D721Med (cell line): Measurements from ENCODE around the gene MT1F.

Experiments used
- DNase-seq: peaks from one replicate; pipeline ENCODE4 v3.0.0; 2011; ENCODE audit warnings: low spot score; ENCODE audit not compliant: insufficient read length
- FAIRE-seq: peaks from 2 replicates; lab custom pipeline; 2011; peaks lifted over from hg19 to GRCh38; lab: Jason Lieb, UNC
- TF ChIP-seq, protein P1 (sequence below): IDR thresholded peaks from 2 replicates; pipeline ENCODE4 v1.5.1; 2012; ENCODE audit warnings: mild to moderate bottlenecking, control low read depth; ENCODE audit not compliant: insufficient read depth; ENCODE audit errors: missing control alignments

MT1F gene

DNA sequence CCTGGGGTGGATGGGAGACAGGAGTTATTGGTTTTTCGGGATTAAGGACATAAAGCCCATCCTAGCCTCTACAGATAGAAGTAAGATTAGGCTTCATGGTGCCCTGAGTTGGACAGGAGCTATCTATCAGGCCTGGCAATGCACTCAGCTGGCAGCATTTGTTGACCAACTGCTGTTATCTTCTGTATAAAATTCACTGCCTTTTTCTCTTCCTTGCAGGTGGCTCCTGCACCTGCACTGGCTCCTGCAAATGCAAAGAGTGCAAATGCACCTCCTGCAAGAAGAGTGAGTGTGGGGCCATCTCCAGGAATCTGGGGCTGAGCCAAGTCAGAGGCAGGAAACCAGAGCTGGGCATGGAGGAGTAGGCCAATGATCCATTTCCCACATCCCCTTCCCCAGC, 18.7 kb upstream of the MT1F start:
- DNase-seq (no peak), FAIRE-seq (no peak)
- TF ChIP-seq, protein P1, sequence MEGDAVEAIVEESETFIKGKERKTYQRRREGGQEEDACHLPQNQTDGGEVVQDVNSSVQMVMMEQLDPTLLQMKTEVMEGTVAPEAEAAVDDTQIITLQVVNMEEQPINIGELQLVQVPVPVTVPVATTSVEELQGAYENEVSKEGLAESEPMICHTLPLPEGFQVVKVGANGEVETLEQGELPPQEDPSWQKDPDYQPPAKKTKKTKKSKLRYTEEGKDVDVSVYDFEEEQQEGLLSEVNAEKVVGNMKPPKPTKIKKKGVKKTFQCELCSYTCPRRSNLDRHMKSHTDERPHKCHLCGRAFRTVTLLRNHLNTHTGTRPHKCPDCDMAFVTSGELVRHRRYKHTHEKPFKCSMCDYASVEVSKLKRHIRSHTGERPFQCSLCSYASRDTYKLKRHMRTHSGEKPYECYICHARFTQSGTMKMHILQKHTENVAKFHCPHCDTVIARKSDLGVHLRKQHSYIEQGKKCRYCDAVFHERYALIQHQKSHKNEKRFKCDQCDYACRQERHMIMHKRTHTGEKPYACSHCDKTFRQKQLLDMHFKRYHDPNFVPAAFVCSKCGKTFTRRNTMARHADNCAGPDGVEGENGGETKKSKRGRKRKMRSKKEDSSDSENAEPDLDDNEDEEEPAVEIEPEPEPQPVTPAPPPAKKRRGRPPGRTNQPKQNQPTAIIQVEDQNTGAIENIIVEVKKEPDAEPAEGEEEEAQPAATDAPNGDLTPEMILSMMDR, result no peak

DNA sequence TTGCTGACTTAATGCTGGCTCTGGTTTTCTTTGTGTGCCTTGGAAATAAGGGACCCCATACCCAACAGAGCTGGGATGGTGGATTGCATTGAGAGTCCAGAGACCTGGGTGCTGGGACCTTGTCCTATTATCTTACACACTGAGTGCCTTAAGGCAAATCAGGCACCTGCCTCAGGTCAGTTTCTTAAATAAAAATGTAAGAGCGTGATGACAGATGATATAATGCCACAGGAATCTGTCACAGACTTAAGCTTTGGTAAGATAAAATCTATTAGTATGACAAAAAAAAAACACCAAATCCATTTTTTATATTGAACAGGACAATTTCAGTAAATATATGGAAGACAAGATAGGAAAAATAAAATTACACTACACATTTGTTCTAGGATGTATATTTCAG, 17.7 kb upstream of the MT1F start:
- DNase-seq (no peak), FAIRE-seq (no peak)
- TF ChIP-seq, protein P1, result no peak

DNA sequence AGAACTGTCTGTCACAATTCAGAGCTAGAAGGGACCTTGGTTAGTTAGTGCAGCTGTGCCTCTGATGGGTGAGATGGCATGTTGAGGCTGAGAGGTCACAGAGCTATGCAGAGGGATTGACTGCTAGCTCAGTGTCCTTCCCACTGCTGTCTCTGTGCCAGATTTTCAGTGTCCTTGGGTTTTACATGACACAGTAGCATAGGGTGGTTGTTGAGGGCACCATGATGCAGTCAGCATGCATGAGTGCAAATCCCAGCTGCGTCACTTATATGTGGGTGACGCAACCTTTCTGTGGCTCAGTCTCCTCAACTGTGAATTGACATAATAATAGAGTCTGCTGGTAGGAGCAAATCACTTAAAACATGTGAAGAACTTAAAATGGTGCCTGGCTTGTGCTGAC, 16.6 kb upstream of the MT1F start:
- FAIRE-seq, result no peak
- no peak for DNase-seq
- TF ChIP-seq, protein P1, result no peak

DNA sequence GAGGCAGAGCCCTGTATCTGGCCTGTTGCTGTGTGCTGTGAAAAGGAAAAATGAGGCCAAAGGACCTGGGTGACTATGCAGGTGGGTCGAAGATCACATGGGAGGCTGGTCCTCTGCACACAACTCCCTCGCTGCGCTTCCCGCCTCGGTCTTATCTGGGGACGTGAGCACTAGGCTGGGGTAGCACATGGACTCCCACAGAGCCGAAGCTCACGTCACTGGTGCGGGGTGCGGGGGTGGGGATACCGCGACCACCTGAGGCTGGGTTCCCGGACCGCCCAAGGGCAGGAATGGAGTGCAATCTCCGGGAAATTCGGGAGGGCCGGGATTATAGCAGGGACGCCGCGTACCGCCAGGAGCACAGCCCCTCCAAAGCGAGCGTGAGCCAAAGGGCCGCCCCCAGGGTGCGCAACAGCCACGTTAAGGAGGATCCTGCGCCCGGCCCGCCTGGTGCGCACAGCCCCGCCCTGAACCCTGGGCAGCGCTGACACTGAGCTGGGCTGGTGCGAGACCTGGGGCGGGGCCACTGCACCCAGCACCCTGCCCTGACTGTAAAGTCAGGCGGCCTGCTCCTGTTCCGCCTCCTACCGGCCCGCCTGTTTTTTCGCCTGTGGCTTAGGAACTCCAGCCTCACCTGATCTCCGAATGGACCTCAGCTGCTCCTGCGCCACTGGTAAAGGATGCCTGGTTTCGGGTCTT, 14.5 kb upstream of the MT1F start:
- TF ChIP-seq, protein P1, result no peak
- DNase-seq (no peak), FAIRE-seq (no peak)

DNA sequence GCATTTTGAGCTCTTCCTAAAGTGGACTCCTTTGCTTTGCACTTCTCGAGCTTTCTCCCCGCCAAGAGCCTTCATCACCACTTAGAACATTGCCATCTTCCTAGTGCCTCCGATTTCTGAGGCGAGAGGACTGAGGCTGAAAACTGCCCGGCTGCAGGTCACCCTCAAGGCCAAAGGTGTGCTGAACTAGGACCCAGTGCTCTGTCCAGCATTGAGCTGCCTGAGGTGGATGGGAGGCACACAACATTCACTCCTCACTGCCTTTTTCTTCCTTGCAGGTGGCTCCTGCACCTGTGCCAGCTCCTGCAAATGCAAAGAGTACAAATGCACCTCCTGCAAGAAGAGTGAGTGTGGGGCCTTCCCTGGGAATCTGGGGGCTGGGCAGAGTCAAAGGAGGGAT, 13.9 kb upstream of the MT1F start:
- TF ChIP-seq, protein P1, result no peak
- FAIRE-seq, result no peak
- no peak for DNase-seq

DNA sequence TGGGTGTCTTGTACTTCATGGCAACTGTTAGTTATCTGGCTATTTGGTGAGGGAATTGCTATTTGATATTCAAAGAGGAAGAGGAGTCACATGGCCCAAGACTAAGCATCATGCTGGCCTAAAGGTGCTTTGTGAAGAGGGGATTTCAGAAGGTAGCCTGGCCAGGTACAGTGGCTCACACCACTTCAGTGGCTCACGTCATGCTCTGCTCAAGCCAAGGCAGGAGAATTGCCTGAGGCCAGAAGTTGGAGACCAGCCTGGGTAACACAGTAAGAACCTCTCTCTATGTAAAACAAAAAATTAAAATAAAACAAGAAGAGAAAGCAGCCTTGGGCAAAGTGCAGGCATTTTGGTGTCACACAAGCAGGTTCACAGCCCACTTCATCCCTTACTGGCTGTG, 12.4 kb upstream of the MT1F start:
- no peak for DNase-seq
- no peak for FAIRE-seq
- TF ChIP-seq, protein P1, result no peak

DNA sequence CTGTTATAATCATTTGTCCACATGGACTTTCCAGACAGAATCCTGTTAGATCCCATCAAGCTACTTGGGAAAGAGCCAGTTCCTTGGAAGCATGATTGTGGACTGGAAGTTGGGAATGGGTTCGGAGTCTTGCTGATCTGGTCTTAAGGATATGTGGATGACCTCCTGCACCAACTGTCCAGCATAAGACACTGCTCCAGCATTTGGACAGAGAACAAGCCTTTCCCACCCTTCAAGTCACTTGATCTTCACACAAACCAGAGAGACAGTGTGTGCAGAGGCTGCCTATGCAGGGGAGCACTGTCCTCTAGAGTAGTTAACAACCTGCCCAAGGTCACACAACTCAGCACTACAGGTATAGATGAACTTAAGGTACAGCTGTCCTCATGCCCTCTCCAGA, 11.9 kb upstream of the MT1F start:
- no peak for FAIRE-seq
- no peak for DNase-seq
- TF ChIP-seq, protein P1, result no peak
